ENCODE measurements around the gene HAGHL. TPM values are rescaled to one million over a fixed set of nuclear protein-coding genes. Genes with fewer than 3 reads are reported as not detected.

HAGHL gene
- total and polyA plus RNA-seq, 4 donors, result 4.1 to 26.7 (median 13.1) TPM

- peak; percentile 85 to 93 (median 90) for DNase-seq
- peak within 1 kb of the TSS; percentile 62 for H3K4me3 ChIP-seq
- H3K36me3 ChIP-seq (ENCODE audit: control insufficient read depth in 4 of 4, insufficient read depth in 4 of 4, low read length in 4 of 4), result no peaks in the 10 kb centered on the region
- 5 to 7% methylated on average over 77 to 108 of the region's 108 CpGs for WGBS, 2 donors
- TF ChIP-seq CTCF (IDR thresholded peaks at IDR 0.05; ENCODE audit: control extremely low read depth, extremely low read depth), result no peak
- H3K27me3 ChIP-seq (ENCODE audit: control insufficient read depth in 3 of 3, insufficient read depth in 3 of 3, low read length in 2 of 3), result peaks cover 0 to 9% (median 3%) of the 10 kb centered on the region in 3 donors
- peak; percentile 86 for ATAC-seq (ENCODE audit: insufficient read depth, low FRiP score)
- peak within 1 kb of the TSS in 1 of 2 donors; percentile 13 for H3K27ac ChIP-seq (ENCODE audit: low read depth in 1 of 2, low read length in 1 of 2)
- H3K4me1 ChIP-seq (ENCODE audit: control insufficient read depth in 5 of 5, insufficient read depth in 5 of 5, low read length in 5 of 5), result peaks cover 0 to 16% (median 8%) of the 10 kb centered on the region in 5 donors
- H3K9ac ChIP-seq (ENCODE audit: insufficient read depth in 1 of 2, low read length in 2 of 2), result no peak within 1 kb of the TSS
- H3K9me3 ChIP-seq (ENCODE audit: control insufficient read depth in 4 of 4, insufficient read depth in 3 of 4, low read length in 3 of 4), result no peaks in the 10 kb centered on the region
These were observed 12.1 kb upstream of the HAGHL start, which contains the start of gene METRN for GRCh38 chr16:714558-715476. Gene METRN (plus strand): TSS chr16:715118. CDS start chr16:715290, 172 bp downstream.

- Histone ChIP-seq H3K4me1 (ENCODE audit: control insufficient read depth in 5 of 5, insufficient read depth in 5 of 5, low read length in 5 of 5) (peaks cover 0 to 24% (median 13%) of the 10 kb centered on the region in 5 donors), H3K36me3 (ENCODE audit: control insufficient read depth in 4 of 4, insufficient read depth in 4 of 4, low read length in 4 of 4) (no peaks in the 10 kb centered on the region), H3K9me3 (ENCODE audit: control insufficient read depth in 4 of 4, insufficient read depth in 3 of 4, low read length in 3 of 4) (no peaks in the 10 kb centered on the region), H3K4me3 (peak overlapping the region; percentile 62), H3K27me3 (ENCODE audit: control insufficient read depth in 3 of 3, insufficient read depth in 3 of 3, low read length in 2 of 3) (peaks cover 0 to 9% (median 0%) of the 10 kb centered on the region in 3 donors), H3K27ac (ENCODE audit: low read depth in 1 of 2, low read length in 1 of 2) (peak overlapping the region in 1 of 2 donors; percentile 13), H3K9ac (ENCODE audit: insufficient read depth in 1 of 2, low read length in 2 of 2) (no peak overlapping the region)
- DNase-seq (peak in 2 of 3 donors; percentile 9 to 36), ATAC-seq (ENCODE audit: insufficient read depth, low FRiP score) (no peak)
- TF ChIP-seq CTCF (IDR thresholded peaks at IDR 0.05; ENCODE audit: control extremely low read depth, extremely low read depth), result no peak
- 2% methylated on average over 50 to 74 of the region's 74 CpGs for WGBS, 2 donors
These were observed 11.3 kb upstream of the HAGHL start for GRCh38 chr16:715477-716199.

- peaks cover 0 to 26% (median 13%) of the 10 kb centered on the region in 5 donors for H3K4me1 ChIP-seq (ENCODE audit: control insufficient read depth in 5 of 5, insufficient read depth in 5 of 5, low read length in 5 of 5)
- no peak for ATAC-seq (ENCODE audit: insufficient read depth, low FRiP score)
- DNase-seq, result peak; percentile 64 to 74 (median 72)
- WGBS, 2 donors, result 24 to 39% methylated on average over 8 to 12 of the region's 12 CpGs
- H3K36me3 ChIP-seq (ENCODE audit: control insufficient read depth in 4 of 4, insufficient read depth in 4 of 4, low read length in 4 of 4), result no peaks in the 10 kb centered on the region
- no peak for TF ChIP-seq CTCF (IDR thresholded peaks at IDR 0.05; ENCODE audit: control extremely low read depth, extremely low read depth)
- H3K9ac ChIP-seq (ENCODE audit: insufficient read depth in 1 of 2, low read length in 2 of 2), result no peak overlapping the region
- H3K4me3 ChIP-seq, result peak overlapping the region; percentile 7
- H3K9me3 ChIP-seq (ENCODE audit: control insufficient read depth in 4 of 4, insufficient read depth in 3 of 4, low read length in 3 of 4), result no peaks in the 10 kb centered on the region
- peaks cover 0 to 9% (median 0%) of the 10 kb centered on the region in 3 donors for H3K27me3 ChIP-seq (ENCODE audit: control insufficient read depth in 3 of 3, insufficient read depth in 3 of 3, low read length in 2 of 3)
- no peak overlapping the region for H3K27ac ChIP-seq (ENCODE audit: low read depth in 1 of 2, low read length in 1 of 2)
These were observed 10.7 kb upstream of the HAGHL start for GRCh38 chr16:716200-716568.

Data from lung (tissue), 12 donors.